Heart left ventricle (tissue), 13 donors: Measurements from ENCODE around the gene HYCC1.

ENCODE experiments used
- POLR2A ChIP-seq, 2 donors: fragments of 450-650 bp; IDR thresholded peaks; one replicate each; pipeline ENCODE4 v1.6.1; 2017; ENCODE audit warnings: antibody characterized with exemption in 2 of 2, mild to moderate bottlenecking in 2 of 2, moderate library complexity in 2 of 2
- TF ChIP-seq, protein P1 (sequence below), 12 donors: fragments of 200-600 bp; sonication (generic) in 4 of 12; IDR thresholded peaks; one replicate each; pipeline versions ENCODE4 v1.5.0 to v1.8.0; 2018 to 2022; ENCODE audit warnings: antibody characterized with exemption in 12 of 12, mild to moderate bottlenecking in 5 of 12
- donor health status: ischemic (EF 13 %, LVEDD 7.1; RV severe dilation, severe dysfunction).
- donor health status: DM: no; HTN: yes; CAD: no.
- donor health status: DM: no; HTN: no; CAD: no.
- donor health status: ischemic (EF 25% LVEDD 6.9; RV normal size, moderate dysfunction).
- donor health status: ischemic (EF 25% LVEDD 5.7; RV mildly dilated, moderate dysfunction).
- donor health status: ischemic (EF 35%, LVEDD 5.7; RV mildly dilated, moderate dysfunction).
- donor health status: nonischemic (EF 11% LVEDD 7.7; RV severe dilation, severe dysfunction).
- donor health status: DM: yes; HTN: yes; CAD: no.
- donor health status: PGD.
- donor health status: ischemic (EF 29% LVEDD 5.4; RV normal size, mild dysfunction).
- donor health status: nonischemic (EF 23%, LVEDD 6.1; RV moderate dilation, normal function).

DNA sequence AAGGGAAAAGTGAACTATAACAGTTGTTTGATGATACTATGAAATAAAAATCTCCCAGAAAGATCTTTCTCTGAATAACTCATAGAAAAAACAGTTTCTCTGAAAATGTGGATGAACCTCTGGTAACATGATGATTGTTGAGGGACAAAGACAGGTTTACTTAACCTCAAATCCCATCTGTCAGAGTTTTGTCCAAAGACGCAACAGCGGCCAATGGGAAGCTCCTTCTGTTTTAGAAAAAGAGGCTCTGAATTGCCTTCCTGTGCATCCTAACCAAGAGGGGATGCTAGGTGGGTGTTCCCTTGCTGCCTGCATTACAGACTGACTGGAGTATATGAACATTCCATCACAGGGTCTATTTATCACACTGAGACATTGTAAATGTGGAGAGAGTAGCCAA is 8.9 kb upstream of the HYCC1 start:
- TF ChIP-seq, protein P1, sequence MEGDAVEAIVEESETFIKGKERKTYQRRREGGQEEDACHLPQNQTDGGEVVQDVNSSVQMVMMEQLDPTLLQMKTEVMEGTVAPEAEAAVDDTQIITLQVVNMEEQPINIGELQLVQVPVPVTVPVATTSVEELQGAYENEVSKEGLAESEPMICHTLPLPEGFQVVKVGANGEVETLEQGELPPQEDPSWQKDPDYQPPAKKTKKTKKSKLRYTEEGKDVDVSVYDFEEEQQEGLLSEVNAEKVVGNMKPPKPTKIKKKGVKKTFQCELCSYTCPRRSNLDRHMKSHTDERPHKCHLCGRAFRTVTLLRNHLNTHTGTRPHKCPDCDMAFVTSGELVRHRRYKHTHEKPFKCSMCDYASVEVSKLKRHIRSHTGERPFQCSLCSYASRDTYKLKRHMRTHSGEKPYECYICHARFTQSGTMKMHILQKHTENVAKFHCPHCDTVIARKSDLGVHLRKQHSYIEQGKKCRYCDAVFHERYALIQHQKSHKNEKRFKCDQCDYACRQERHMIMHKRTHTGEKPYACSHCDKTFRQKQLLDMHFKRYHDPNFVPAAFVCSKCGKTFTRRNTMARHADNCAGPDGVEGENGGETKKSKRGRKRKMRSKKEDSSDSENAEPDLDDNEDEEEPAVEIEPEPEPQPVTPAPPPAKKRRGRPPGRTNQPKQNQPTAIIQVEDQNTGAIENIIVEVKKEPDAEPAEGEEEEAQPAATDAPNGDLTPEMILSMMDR (IDR thresholded peaks at IDR 0.05), result no peak
- no peak for TF ChIP-seq POLR2A (IDR thresholded peaks at IDR 0.05)
